Endothelial cell of umbilical vein (primary cell): ENCODE data around the gene DIP2B. TPM values are rescaled to one million over a fixed set of nuclear protein-coding genes. Genes with fewer than 3 reads are reported as not detected.

Experiments used
- BruUV-seq: library from RNA; stranded (reverse); fragments of 400-500 nt; replicated peaks from 2 replicates; lab custom pipeline; 2021; lab: Mats Ljungman, UMichigan
- CTCF ChIA-PET: fragments of 300-600, 350-600 bp; sonication (Branson Sonifier 250); formaldehyde crosslinking; loops from one replicate; lab custom pipeline; 2021; ENCODE audit warnings: antibody characterized with exemption, inconsistent platforms; lab: Charles Lee
- POLR2A ChIA-PET: fragments of 300-600, 350-600 bp; sonication (Branson Sonifier 250); formaldehyde crosslinking; loops from one replicate; lab custom pipeline; 2021; ENCODE audit warnings: antibody characterized with exemption, inconsistent platforms; lab: Charles Lee
- DNase-seq: peaks from one replicate; pipeline ENCODE4 v3.0.0-alpha.2; 2011; ENCODE audit warnings: low read depth, low spot score
- FAIRE-seq: peaks from 2 replicates; lab custom pipeline; 2011; peaks lifted over from hg19 to GRCh38; lab: Jason Lieb, UNC
- H2AFZ ChIP-seq: 2 replicates; pipeline ENCODE4 v1.6.0; 2012; ENCODE audit warnings: low read depth, low read length, control low read depth, inconsistent platforms
- H3K27ac ChIP-seq: 2 replicates; pipeline ENCODE4 v1.5.1; 2011; ENCODE audit warnings: low read depth, mild to moderate bottlenecking, control low read depth, low read length, moderate library complexity; ENCODE audit not compliant: insufficient read depth
- H3K27me3 ChIP-seq, 2 experiments: 2 replicates each; pipeline versions ENCODE4 v1.6.0 to v1.6.1; 2011; ENCODE audit warnings: low read length in 2 of 2, mixed read lengths in 1 of 2; ENCODE audit not compliant: control insufficient read depth in 2 of 2, insufficient read depth in 2 of 2
- H3K36me3 ChIP-seq, 2 experiments: 2 replicates in 1 of 2; 3 replicates in 1 of 2; pipeline ENCODE4 v1.5.1; 2011; ENCODE audit warnings: low read length in 2 of 2, mild to moderate bottlenecking in 1 of 2, moderate library complexity in 1 of 2; ENCODE audit not compliant: control insufficient read depth in 2 of 2, insufficient read depth in 2 of 2; ENCODE audit errors: extremely low read depth in 1 of 2
- H3K4me1 ChIP-seq: 3 replicates; pipeline ENCODE4 v1.5.1; 2011; ENCODE audit warnings: mild to moderate bottlenecking, low read length; ENCODE audit not compliant: control insufficient read depth, insufficient read depth; ENCODE audit errors: extremely low read depth
- H3K4me2 ChIP-seq: 2 replicates; pipeline ENCODE4 v1.6.1; 2011; ENCODE audit warnings: low read length, control low read depth, mixed read lengths; ENCODE audit not compliant: insufficient read depth
- H3K4me3 ChIP-seq, 3 experiments: fragments of 200-600 bp in 1 of 3; sonication (generic), shearing (Covaris generic) in 1 of 3; replicated peaks in 1 of 3; 2 replicates each; pipeline ENCODE4 v1.5.1; 2011 to 2016; ENCODE audit warnings: control low read depth in 3 of 3, low read length in 3 of 3, mild to moderate bottlenecking in 2 of 3, inconsistent platforms in 1 of 3, low read depth in 1 of 3, moderate library complexity in 1 of 3; ENCODE audit not compliant: insufficient read depth in 1 of 3
- H3K79me2 ChIP-seq: 2 replicates; pipeline ENCODE4 v1.6.0; 2012; ENCODE audit warnings: low read length, inconsistent platforms; ENCODE audit not compliant: control insufficient read depth, insufficient read depth
- H3K9ac ChIP-seq: replicated peaks from 2 replicates; pipeline ENCODE3; 2011; ENCODE audit warnings: low read length, control low read depth; ENCODE audit not compliant: insufficient read depth; ENCODE audit errors: extremely low read depth
- H3K9me1 ChIP-seq: replicated peaks from 3 replicates; pipeline ENCODE4 v1.6.0; 2011; ENCODE audit warnings: mild to moderate bottlenecking, low read length; ENCODE audit not compliant: control insufficient read depth, insufficient read depth; ENCODE audit errors: extremely low read depth
- H3K9me3 ChIP-seq: replicated peaks from 2 replicates; pipeline ENCODE4 v1.5.1; 2012; ENCODE audit warnings: low read length, inconsistent platforms; ENCODE audit not compliant: control insufficient read depth, insufficient read depth
- H4K20me1 ChIP-seq: replicated peaks from 2 replicates; pipeline ENCODE3; 2011; ENCODE audit warnings: mild to moderate bottlenecking, low read length; ENCODE audit not compliant: control insufficient read depth, insufficient read depth; ENCODE audit errors: extremely low read depth
- CTCF ChIP-seq, 2 donors: IDR thresholded peaks; 1 replicate in 1 of 2; 2 replicates in 1 of 2; pipeline ENCODE4 v1.5.1; 2011; ENCODE audit warnings: low read length in 2 of 2, mild to moderate bottlenecking in 2 of 2, moderate library complexity in 2 of 2, control low read depth in 1 of 2, inconsistent platforms in 1 of 2, low read depth in 1 of 2; ENCODE audit not compliant: insufficient read depth in 1 of 2; ENCODE audit errors: extremely low read depth in 1 of 2
- EZH2 ChIP-seq: IDR thresholded peaks from 2 replicates; pipeline ENCODE4 v1.6.1; 2012; ENCODE audit warnings: borderline replicate concordance, low read depth, mild to moderate bottlenecking, moderate library complexity, low read length, inconsistent platforms; ENCODE audit not compliant: severe bottlenecking
- FOS ChIP-seq: IDR thresholded peaks from 2 replicates; pipeline ENCODE4 v1.6.1; 2011; ENCODE audit warnings: mild to moderate bottlenecking, low read length, moderate library complexity, borderline replicate concordance; ENCODE audit not compliant: insufficient read depth
- GATA2 ChIP-seq: IDR thresholded peaks from 2 replicates; pipeline ENCODE4 v1.7.0; 2011; ENCODE audit warnings: low read depth, mild to moderate bottlenecking, moderate library complexity, mixed read lengths, low read length; ENCODE audit not compliant: insufficient read length, insufficient read depth
- JUN ChIP-seq: IDR thresholded peaks from 2 replicates; pipeline ENCODE4 v1.6.1; 2011; ENCODE audit warnings: borderline replicate concordance, low read depth; ENCODE audit not compliant: insufficient read length, insufficient read depth
- MAX ChIP-seq: IDR thresholded peaks from 2 replicates; pipeline ENCODE4 v1.6.1; 2011; ENCODE audit not compliant: insufficient read depth, insufficient read length
- MYC ChIP-seq: IDR thresholded peaks from one replicate; pipeline ENCODE4 v1.6.1; 2011; ENCODE audit warnings: mild to moderate bottlenecking, low read depth, low read length
- POLR2A ChIP-seq: IDR thresholded peaks from 2 replicates; pipeline ENCODE4 v1.6.1; 2012; ENCODE audit warnings: low read depth, mild to moderate bottlenecking, control low read depth, low read length
- POLR2AphosphoS5 ChIP-seq: IDR thresholded peaks from 2 replicates; pipeline ENCODE4 v1.6.1; 2012; ENCODE audit warnings: low read depth, mild to moderate bottlenecking, control low read depth, low read length, moderate library complexity; ENCODE audit not compliant: insufficient read depth
- dilution Hi-C: fragments of 300-500 bp; cut with MboI; formaldehyde crosslinking; loops from one replicate; pipeline ENCODE4 v1.15.0; 2019; ENCODE audit warnings: low sequenced_read_pairs; ENCODE audit not compliant: extremely low pct_ligation_motif_present
- intact Hi-C: fragments of 100-400 bp; cut with micrococcal nuclease; formaldehyde crosslinking; loops from one replicate; pipeline ENCODE4 v1.10.0; 2022
- polyA plus RNA-seq, 4 experiments: library from polyadenylated mRNA; depleted of rRNA in 3 of 4; stranded (reverse) in 3 of 4; unstranded in 1 of 4; fragments of >200 nt; gene quantifications; 2 replicates each; pipeline versions ENCODE4 v1.2.1 to v1.2.3, GENCODE V29; 2011 to 2012; ENCODE audit warnings: missing spikeins in 1 of 4
- total RNA-seq: library from RNA; stranded (reverse); gene quantifications from 2 replicates; pipeline ENCODE4 v1.2.3, GENCODE V29; 2021

DIP2B gene
- total and polyA plus RNA-seq, 2 donors (not counting 3 experiments of a cell fraction or from before 2014, with no cell fraction given) = 14.5 to 28.0 TPM

- BruUV-seq = no TSS peak
- Histone ChIP-seq H3K36me3 (no peaks in the 10 kb centered on the region), H4K20me1 (no peaks in the 10 kb centered on the region), H3K4me3 (no peak overlapping the region), H3K27ac (no peak overlapping the region), H3K9me3 (no peaks in the 10 kb centered on the region), H3K27me3 (no peaks in the 10 kb centered on the region), H3K9ac (no peak overlapping the region), H3K79me2 (peaks cover 28% of the 10 kb centered on the region), H2AFZ (no peak overlapping the region), H3K4me1 (peaks cover 21% of the 10 kb centered on the region), H3K4me2 (no peak overlapping the region), H3K9me1 (no peaks in the 10 kb centered on the region)
- ChIA-PET CTCF (interaction anchor here (0.6 to 1.8 kb wide), 10 partner anchors 8 to 134 kb away, joined by 3 to 9 read pairs (median 3); partner anchors contain the start of gene DIP2B), POLR2A (no interaction called here)
- DNase-seq (no peak), FAIRE-seq (no peak)
- no peak for TF ChIP-seq JUN
- TF ChIP-seq POLR2AphosphoS5 = no peak
- no peak for TF ChIP-seq MYC
- TF ChIP-seq EZH2 = no peak
- no peak for TF ChIP-seq FOS
- TF ChIP-seq POLR2A = no peak
- TF ChIP-seq GATA2 = no peak
- no peak for TF ChIP-seq MAX
- no peak for TF ChIP-seq CTCF (IDR thresholded peaks at IDR 0.05; ENCODE audit: extremely low read depth in 1 of 2, insufficient read depth in 1 of 2, low read depth in 1 of 2, low read length in 2 of 2)
- dilution Hi-C loops (no loop called here), intact Hi-C loops (no loop called here)
These were observed 43.0 kb downstream of the DIP2B start for GRCh38 chr12:50547742-50548141.
